HL-60 (cell line): ENCODE data around the gene CAPZA2.

Experiments used
- DNase-seq, 2 experiments: peaks; one replicate each; pipeline ENCODE4 v3.0.0-alpha.2; 2010 to 2020; ENCODE audit warnings: low read depth in 1 of 2, low spot score in 1 of 2
- H3K27ac ChIP-seq: fragments of 250-450 bp; sonication (Bioruptor Pico); replicated peaks from 2 replicates; pipeline ENCODE4 v1.5.1; 2020; ENCODE audit warnings: mild to moderate bottlenecking, moderate library complexity
- H3K27me3 ChIP-seq: fragments of 250-450 bp; sonication (Bioruptor Pico); 2 replicates; pipeline ENCODE4 v1.5.1; 2021; ENCODE audit warnings: mild to moderate bottlenecking, moderate library complexity; ENCODE audit not compliant: insufficient read depth, poor library complexity, severe bottlenecking
- H3K4me3 ChIP-seq: replicated peaks from 2 replicates; pipeline ENCODE4 v1.5.1; 2011; ENCODE audit warnings: mild to moderate bottlenecking, control low read depth, low read length; ENCODE audit not compliant: insufficient read depth
- GABPA ChIP-seq: IDR thresholded peaks from 2 replicates; pipeline ENCODE4 v1.6.1; 2012; ENCODE audit warnings: low read depth
- POLR2AphosphoS5 ChIP-seq: IDR thresholded peaks from 2 replicates; pipeline ENCODE4 v1.6.1; 2012; ENCODE audit warnings: low read depth
- SPI1 ChIP-seq: IDR thresholded peaks from 2 replicates; pipeline ENCODE4 v1.6.1; 2012; ENCODE audit warnings: low read depth, mild to moderate bottlenecking, borderline replicate concordance
- TF ChIP-seq, protein P1 (sequence below): IDR thresholded peaks from one replicate; pipeline ENCODE4 v1.5.1; 2011; ENCODE audit warnings: low read length, control low read depth, inconsistent platforms; ENCODE audit not compliant: insufficient read depth
- TF ChIP-seq, protein P2 (sequence below): IDR thresholded peaks from 2 replicates; pipeline ENCODE4 v1.6.1; 2012; ENCODE audit warnings: low read depth; ENCODE audit not compliant: insufficient replicate concordance

CAPZA2 gene

DNA sequence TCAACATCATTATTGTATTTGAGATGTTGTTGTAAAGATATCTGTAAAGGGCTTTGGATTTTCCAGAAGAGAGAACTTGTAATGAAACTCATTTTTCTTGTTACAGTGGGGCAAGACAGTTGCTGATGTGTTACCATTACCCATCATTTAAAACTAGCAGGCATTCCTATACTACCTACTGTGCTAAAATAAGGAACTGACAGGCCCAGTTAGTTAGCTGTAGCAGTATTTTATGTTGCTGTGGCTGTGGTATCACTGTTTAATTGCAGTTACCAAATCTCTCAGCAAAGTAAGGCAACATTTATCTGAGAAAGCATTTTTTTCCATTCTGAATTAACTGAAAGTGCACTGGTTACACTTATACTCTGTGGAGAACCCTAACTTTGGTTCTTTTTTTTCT is 100.8 kb downstream of the CAPZA2 start:
- Histone ChIP-seq H3K27ac (no peak overlapping the region), H3K4me3 (no peak overlapping the region), H3K27me3 (no peaks in the 10 kb centered on the region)
- TF ChIP-seq, protein P1, sequence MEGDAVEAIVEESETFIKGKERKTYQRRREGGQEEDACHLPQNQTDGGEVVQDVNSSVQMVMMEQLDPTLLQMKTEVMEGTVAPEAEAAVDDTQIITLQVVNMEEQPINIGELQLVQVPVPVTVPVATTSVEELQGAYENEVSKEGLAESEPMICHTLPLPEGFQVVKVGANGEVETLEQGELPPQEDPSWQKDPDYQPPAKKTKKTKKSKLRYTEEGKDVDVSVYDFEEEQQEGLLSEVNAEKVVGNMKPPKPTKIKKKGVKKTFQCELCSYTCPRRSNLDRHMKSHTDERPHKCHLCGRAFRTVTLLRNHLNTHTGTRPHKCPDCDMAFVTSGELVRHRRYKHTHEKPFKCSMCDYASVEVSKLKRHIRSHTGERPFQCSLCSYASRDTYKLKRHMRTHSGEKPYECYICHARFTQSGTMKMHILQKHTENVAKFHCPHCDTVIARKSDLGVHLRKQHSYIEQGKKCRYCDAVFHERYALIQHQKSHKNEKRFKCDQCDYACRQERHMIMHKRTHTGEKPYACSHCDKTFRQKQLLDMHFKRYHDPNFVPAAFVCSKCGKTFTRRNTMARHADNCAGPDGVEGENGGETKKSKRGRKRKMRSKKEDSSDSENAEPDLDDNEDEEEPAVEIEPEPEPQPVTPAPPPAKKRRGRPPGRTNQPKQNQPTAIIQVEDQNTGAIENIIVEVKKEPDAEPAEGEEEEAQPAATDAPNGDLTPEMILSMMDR: no peak
- TF ChIP-seq, protein P2, sequence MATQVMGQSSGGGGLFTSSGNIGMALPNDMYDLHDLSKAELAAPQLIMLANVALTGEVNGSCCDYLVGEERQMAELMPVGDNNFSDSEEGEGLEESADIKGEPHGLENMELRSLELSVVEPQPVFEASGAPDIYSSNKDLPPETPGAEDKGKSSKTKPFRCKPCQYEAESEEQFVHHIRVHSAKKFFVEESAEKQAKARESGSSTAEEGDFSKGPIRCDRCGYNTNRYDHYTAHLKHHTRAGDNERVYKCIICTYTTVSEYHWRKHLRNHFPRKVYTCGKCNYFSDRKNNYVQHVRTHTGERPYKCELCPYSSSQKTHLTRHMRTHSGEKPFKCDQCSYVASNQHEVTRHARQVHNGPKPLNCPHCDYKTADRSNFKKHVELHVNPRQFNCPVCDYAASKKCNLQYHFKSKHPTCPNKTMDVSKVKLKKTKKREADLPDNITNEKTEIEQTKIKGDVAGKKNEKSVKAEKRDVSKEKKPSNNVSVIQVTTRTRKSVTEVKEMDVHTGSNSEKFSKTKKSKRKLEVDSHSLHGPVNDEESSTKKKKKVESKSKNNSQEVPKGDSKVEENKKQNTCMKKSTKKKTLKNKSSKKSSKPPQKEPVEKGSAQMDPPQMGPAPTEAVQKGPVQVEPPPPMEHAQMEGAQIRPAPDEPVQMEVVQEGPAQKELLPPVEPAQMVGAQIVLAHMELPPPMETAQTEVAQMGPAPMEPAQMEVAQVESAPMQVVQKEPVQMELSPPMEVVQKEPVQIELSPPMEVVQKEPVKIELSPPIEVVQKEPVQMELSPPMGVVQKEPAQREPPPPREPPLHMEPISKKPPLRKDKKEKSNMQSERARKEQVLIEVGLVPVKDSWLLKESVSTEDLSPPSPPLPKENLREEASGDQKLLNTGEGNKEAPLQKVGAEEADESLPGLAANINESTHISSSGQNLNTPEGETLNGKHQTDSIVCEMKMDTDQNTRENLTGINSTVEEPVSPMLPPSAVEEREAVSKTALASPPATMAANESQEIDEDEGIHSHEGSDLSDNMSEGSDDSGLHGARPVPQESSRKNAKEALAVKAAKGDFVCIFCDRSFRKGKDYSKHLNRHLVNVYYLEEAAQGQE: no peak
- no peak for TF ChIP-seq GABPA
- TF ChIP-seq SPI1: peak; percentile 63; the same call in 1 of the 2 replicates
- TF ChIP-seq POLR2AphosphoS5: no peak
- DNase-seq: no peak

DNA sequence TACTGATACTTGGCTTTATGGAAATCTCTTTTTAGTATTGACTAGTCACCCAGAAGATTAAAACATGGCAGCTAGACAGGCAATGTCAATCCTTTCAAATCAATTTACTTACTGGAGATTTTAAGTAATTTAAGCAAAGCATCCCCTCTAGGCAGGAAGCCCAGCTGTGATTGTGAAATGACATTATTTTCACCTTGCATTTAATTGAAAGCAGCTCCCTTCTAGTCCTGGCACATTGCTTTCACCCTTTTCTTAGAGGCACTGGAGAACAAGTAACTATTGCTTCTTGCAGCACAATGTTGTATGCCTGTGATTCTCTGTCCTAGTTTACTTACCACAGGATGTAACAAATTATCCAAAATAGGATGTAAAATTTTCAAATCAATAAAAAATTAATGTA is 104.2 kb downstream of the CAPZA2 start:
- Histone ChIP-seq H3K27ac (no peak overlapping the region), H3K4me3 (no peak overlapping the region), H3K27me3 (no peaks in the 10 kb centered on the region)
- DNase-seq: no peak
- TF ChIP-seq POLR2AphosphoS5 (no peak), SPI1 (no peak), GABPA (no peak)
- TF ChIP-seq, protein P1: no peak
- TF ChIP-seq, protein P2: no peak

- no peaks in the 10 kb centered on the region for H3K27me3 ChIP-seq
- TF ChIP-seq POLR2AphosphoS5 (no peak), SPI1 (no peak), GABPA (no peak)
- TF ChIP-seq, protein P1: no peak
- TF ChIP-seq, protein P2: no peak
- no peak overlapping the region for H3K4me3 ChIP-seq
- no peak overlapping the region for H3K27ac ChIP-seq
- no peak for DNase-seq
Measured at GRCh38 chr7:116967254-116967922, 105.0 kb downstream of the CAPZA2 start.
